ENCODE data around the gene PKD1.

The PKD1 gene

DNA sequence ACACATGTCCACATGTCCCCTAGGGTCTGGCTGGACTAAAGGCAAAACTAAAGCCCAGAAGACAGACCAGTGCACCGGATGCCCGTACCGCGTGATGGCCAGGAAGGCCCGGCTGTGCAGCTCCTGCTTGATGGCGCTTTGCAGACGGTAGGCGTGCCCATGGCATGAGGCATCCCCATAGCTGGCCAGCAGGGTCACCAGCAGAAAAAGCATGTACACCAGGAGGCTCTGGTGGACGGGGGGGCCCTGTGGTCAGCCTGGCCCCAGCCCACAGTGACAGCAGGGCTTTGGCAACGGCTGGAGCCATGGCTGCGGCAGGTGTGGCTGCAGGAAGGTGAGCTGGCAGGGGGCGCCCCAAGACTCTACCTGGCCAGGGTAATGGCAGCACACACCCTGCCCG is 42.8 kb downstream of the PKD1 start:
- TF ChIP-seq, protein P1, sequence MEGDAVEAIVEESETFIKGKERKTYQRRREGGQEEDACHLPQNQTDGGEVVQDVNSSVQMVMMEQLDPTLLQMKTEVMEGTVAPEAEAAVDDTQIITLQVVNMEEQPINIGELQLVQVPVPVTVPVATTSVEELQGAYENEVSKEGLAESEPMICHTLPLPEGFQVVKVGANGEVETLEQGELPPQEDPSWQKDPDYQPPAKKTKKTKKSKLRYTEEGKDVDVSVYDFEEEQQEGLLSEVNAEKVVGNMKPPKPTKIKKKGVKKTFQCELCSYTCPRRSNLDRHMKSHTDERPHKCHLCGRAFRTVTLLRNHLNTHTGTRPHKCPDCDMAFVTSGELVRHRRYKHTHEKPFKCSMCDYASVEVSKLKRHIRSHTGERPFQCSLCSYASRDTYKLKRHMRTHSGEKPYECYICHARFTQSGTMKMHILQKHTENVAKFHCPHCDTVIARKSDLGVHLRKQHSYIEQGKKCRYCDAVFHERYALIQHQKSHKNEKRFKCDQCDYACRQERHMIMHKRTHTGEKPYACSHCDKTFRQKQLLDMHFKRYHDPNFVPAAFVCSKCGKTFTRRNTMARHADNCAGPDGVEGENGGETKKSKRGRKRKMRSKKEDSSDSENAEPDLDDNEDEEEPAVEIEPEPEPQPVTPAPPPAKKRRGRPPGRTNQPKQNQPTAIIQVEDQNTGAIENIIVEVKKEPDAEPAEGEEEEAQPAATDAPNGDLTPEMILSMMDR (IDR thresholded peaks at IDR 0.05; ENCODE audit: low read depth, low read length), result no peak
- H3K4me3 ChIP-seq (replicated peaks in 1 of 2; ENCODE audit: low read depth in 2 of 2, low read length in 2 of 2), result no peak overlapping the region
- no peak for DNase-seq (ENCODE audit: low read depth in 2 of 2)

GRCh38 chr16:2092256-2092620 is 43.5 kb downstream of the PKD1 start:
- TF ChIP-seq, protein P1 (IDR thresholded peaks at IDR 0.05; ENCODE audit: low read depth, low read length), result no peak
- DNase-seq (ENCODE audit: low read depth in 2 of 2), result no peak
- H3K4me3 ChIP-seq (replicated peaks in 1 of 2; ENCODE audit: low read depth in 2 of 2, low read length in 2 of 2), result no peak overlapping the region

DNA sequence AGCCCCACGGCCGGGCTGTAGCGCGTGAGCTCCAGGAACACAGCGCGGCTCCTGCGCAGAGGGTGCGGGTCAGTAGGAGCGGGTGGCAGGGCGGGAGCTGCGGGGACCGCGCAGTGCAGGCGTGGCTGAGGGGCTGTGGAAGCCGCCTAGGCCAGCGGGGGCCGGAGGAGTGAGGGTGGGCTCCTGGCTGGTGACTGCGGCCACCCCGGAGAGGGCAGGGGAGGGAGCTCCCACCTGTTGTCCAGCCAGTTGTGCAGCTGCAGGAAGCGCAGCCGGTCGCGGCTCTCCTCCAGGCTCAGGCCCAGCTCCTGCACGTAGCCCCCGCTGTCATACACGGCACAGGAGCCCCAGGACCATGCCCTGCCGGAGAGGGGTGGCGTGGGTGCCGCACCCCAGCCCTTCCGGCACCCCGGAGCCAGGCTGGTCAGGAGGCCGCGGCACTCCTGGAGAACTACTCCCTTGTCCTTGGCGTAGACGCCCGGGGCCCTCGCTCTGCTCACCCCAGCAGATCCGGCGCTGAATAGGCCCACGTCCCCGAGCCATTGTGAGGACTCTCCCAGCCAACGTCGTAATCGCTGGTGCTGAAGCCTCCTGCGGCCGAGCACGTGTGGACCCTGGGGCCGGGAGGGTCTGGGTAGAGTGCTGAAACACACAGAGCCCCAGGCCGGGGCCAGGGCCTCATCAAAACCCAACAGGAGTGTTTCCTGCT is 44.0 kb downstream of the PKD1 start:
- H3K4me3 ChIP-seq (replicated peaks in 1 of 2; ENCODE audit: low read depth in 2 of 2, low read length in 2 of 2), result no peak overlapping the region
- no peak for DNase-seq (ENCODE audit: low read depth in 2 of 2)
- TF ChIP-seq, protein P1 (IDR thresholded peaks at IDR 0.05; ENCODE audit: low read depth, low read length), result no peak

GRCh38 chr16:2090777-2091546 is 44.7 kb downstream of the PKD1 start:
- H3K4me3 ChIP-seq (replicated peaks in 1 of 2; ENCODE audit: low read depth in 2 of 2, low read length in 2 of 2), result no peak overlapping the region
- DNase-seq (ENCODE audit: low read depth in 2 of 2), result peak; percentile 25 to 51
- TF ChIP-seq, protein P1 (IDR thresholded peaks at IDR 0.05; ENCODE audit: low read depth, low read length), result no peak

GRCh38 chr16:2090481-2090776 is 45.3 kb downstream of the PKD1 start:
- no peak overlapping the region for H3K4me3 ChIP-seq (replicated peaks in 1 of 2; ENCODE audit: low read depth in 2 of 2, low read length in 2 of 2)
- DNase-seq (ENCODE audit: low read depth in 2 of 2), result no peak
- TF ChIP-seq, protein P1 (IDR thresholded peaks at IDR 0.05; ENCODE audit: low read depth, low read length), result no peak

DNA sequence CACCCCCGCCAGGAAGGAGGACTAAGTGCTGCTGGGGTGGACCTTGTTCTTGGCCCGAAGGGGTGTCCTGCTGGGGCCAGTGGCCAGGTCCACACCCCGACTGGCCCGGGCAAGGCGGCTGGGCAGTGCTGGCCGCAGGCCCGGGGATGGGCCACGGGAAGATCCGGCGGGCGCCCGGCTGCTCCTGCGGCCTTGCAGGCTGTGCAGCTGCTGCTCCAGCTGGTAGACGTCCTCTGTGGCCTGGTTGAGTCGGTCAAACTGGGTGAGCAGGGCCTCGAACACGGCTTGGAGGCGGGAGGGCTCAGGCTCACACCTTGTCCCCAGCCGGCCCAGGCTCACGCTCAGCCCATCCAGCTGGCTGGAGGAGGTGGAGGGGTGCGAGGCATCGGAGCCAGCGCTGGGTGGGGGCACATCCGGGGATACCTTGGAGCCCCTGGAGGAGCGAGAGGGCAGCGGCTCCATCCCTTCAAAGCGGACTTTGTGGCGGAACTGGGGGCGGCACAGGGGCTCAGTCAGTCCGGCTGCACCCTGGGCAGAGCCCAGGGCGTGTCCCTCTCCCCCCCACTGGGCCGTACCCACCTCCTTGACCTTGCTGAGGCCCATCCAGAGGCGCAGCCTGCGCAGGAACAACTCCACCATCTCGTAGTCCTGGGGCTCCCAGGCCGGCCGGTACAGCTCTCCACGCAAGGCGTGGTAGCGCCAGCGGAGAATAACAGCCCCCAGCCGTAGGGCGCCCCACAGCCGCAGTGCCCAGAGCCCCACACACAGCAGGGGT is 45.8 kb downstream of the PKD1 start:
- no peak for DNase-seq (ENCODE audit: low read depth in 2 of 2)
- TF ChIP-seq, protein P1 (IDR thresholded peaks at IDR 0.05; ENCODE audit: low read depth, low read length), result no peak
- no peak overlapping the region for H3K4me3 ChIP-seq (replicated peaks in 1 of 2; ENCODE audit: low read depth in 2 of 2, low read length in 2 of 2)

Measured in cardiac fibroblast (primary cell).